RWPE2 (cell line): ENCODE measurements around the gene ERCC8.
"Not testable (repeated sequence)": the region's sequence is repeated elsewhere in the genome, so short reads cannot be mapped to it uniquely, and the experiment has no call there.

Experiments
- ATAC-seq: fragments of 200-7000 bp; cut with Tn5 transposase; 3 replicates; pipeline ENCODE4 v1.9.1; 2021; ENCODE audit warnings: low read depth
- DNase-seq: peaks from one replicate; pipeline ENCODE4 v3.0.0-alpha.2; 2020; ENCODE audit warnings: low spot score
- H3K27ac ChIP-seq: fragments of 450-650 bp; 2 replicates; pipeline ENCODE4 v1.5.1; 2017; ENCODE audit warnings: mild to moderate bottlenecking; ENCODE audit not compliant: poor library complexity, severe bottlenecking
- H3K27me3 ChIP-seq: fragments of 250-450 bp; sonication (Bioruptor Pico); 2 replicates; pipeline ENCODE4 v1.5.1; 2021; ENCODE audit warnings: mild to moderate bottlenecking, moderate library complexity; ENCODE audit not compliant: insufficient read depth, poor library complexity, severe bottlenecking
- H3K36me3 ChIP-seq: fragments of 250-450 bp; sonication (Bioruptor Pico); 2 replicates; pipeline ENCODE4 v1.5.1; 2020; ENCODE audit warnings: low read depth, mild to moderate bottlenecking, moderate library complexity
- H3K4me1 ChIP-seq: fragments of 250-450 bp; sonication (Bioruptor Pico); 2 replicates; pipeline ENCODE4 v1.5.1; 2021; ENCODE audit warnings: mild to moderate bottlenecking, moderate library complexity; ENCODE audit not compliant: insufficient read depth, poor library complexity, severe bottlenecking
- H3K4me3 ChIP-seq: fragments of 250-450 bp; sonication (Bioruptor Pico); 2 replicates; pipeline ENCODE4 v1.5.1; 2021; ENCODE audit warnings: mild to moderate bottlenecking, moderate library complexity; ENCODE audit not compliant: severe bottlenecking
- H3K9me3 ChIP-seq: fragments of 250-450 bp; sonication (Bioruptor Pico); 2 replicates; pipeline ENCODE4 v1.5.1; 2021; ENCODE audit warnings: mild to moderate bottlenecking, moderate library complexity; ENCODE audit not compliant: severe bottlenecking
- TF ChIP-seq, protein P1 (sequence below): fragments of 450-650 bp; IDR thresholded peaks from one replicate; pipeline ENCODE4 v1.5.1; 2017; ENCODE audit warnings: mild to moderate bottlenecking, moderate library complexity; ENCODE audit not compliant: poor library complexity, severe bottlenecking

ERCC8 gene

DNA sequence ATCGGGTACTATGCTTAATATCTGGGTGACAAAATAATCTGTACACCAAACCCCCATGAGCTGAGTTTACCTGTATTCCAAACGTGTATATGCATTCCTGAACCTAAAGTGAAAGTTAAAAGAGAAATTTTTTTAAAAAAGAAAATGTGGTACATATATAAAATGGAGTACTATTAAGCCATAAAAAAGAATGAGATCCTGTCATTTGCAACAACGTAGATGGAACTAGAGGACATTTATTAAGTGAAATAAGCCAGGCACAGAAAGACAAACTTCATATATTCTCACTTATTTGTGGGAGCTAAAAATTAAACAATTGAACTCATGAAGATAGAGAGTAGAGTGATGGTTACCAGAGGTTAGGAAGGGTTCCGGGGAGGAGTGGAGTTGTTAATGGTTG, 44.9 kb upstream of the ERCC8 start:
- no peak overlapping the region for H3K4me3 ChIP-seq
- TF ChIP-seq, protein P1, sequence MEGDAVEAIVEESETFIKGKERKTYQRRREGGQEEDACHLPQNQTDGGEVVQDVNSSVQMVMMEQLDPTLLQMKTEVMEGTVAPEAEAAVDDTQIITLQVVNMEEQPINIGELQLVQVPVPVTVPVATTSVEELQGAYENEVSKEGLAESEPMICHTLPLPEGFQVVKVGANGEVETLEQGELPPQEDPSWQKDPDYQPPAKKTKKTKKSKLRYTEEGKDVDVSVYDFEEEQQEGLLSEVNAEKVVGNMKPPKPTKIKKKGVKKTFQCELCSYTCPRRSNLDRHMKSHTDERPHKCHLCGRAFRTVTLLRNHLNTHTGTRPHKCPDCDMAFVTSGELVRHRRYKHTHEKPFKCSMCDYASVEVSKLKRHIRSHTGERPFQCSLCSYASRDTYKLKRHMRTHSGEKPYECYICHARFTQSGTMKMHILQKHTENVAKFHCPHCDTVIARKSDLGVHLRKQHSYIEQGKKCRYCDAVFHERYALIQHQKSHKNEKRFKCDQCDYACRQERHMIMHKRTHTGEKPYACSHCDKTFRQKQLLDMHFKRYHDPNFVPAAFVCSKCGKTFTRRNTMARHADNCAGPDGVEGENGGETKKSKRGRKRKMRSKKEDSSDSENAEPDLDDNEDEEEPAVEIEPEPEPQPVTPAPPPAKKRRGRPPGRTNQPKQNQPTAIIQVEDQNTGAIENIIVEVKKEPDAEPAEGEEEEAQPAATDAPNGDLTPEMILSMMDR: no peak
- no peak for ATAC-seq
- no peaks in the 10 kb centered on the region for H3K27me3 ChIP-seq
- no peaks in the 10 kb centered on the region for H3K4me1 ChIP-seq
- DNase-seq: no peak
- peaks cover 3% of the 10 kb centered on the region for H3K9me3 ChIP-seq
- H3K27ac ChIP-seq: no peak overlapping the region
- no peaks in the 10 kb centered on the region for H3K36me3 ChIP-seq

DNA sequence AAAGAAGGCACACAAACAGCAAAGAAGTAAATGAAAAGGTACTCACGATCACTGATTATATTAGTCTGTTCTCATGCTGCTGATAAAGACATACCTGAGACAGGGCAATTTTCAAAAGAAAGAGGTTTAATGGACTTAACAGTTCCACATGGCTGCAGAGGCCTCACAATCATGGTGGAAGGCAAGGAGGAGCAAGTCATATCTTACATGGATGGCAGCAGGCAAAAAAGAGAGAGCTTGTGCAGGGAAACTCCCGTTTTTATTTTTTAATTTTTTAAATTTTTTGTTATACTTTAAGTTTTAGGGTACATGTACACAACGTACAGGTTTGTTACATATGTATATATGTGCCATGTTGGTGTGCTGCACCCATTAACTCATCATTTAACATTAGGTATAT, 37.3 kb upstream of the ERCC8 start:
- not testable (repeated sequence) for ATAC-seq, DNase-seq, H3K9me3 ChIP-seq, H3K4me3 ChIP-seq, H3K4me1 ChIP-seq, H3K36me3 ChIP-seq, H3K27me3 ChIP-seq, H3K27ac ChIP-seq

DNA sequence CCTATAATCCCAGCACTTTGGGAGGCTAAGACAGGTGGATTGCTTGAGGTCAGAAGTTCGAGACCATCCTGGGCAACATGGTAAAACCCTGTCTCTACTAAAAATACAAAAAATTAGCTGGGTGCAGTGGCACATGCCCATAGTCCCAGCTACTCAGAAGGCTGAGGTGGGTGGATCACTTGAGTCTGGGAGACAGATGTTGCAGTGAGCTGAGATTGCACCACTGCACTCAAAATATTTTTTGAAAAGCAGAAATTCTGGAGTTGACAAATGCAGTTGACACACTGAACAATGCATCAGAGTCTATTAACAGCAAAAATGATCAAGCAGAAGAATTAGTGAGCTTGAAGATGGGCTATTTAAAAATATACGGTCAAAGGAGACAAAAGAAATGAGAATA, 35.6 kb upstream of the ERCC8 start:
- no peak for DNase-seq
- Histone ChIP-seq H3K27ac (no peak overlapping the region), H3K27me3 (no peaks in the 10 kb centered on the region), H3K9me3 (no peaks in the 10 kb centered on the region), H3K36me3 (no peaks in the 10 kb centered on the region), H3K4me1 (no peaks in the 10 kb centered on the region), H3K4me3 (no peak overlapping the region)
- TF ChIP-seq, protein P1: no peak
- no peak for ATAC-seq

DNA sequence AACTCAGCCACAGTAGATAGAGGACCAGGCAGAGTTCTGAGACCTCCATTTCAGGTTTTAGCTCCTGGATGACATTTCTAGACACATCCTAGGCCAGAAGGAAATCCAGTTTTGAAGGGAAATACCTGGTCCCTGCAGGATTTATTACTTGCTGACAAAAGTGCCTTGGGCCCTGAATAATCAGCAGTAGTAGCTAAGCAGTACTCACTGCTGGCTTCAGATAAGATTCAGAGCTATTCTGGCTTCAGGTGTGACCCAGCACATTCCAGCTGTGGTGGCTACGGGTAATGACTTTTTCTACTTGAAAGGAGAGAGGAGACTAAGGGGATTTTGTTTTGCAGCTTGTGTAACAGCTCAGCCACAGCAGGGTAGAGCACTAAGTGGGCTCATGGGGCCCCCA, 34.1 kb upstream of the ERCC8 start:
- ATAC-seq: no peak
- no peak overlapping the region for H3K4me3 ChIP-seq
- TF ChIP-seq, protein P1: no peak
- H3K27me3 ChIP-seq: no peaks in the 10 kb centered on the region
- H3K9me3 ChIP-seq: no peaks in the 10 kb centered on the region
- no peaks in the 10 kb centered on the region for H3K4me1 ChIP-seq
- H3K36me3 ChIP-seq: no peaks in the 10 kb centered on the region
- H3K27ac ChIP-seq: no peak overlapping the region
- DNase-seq: no peak

DNA sequence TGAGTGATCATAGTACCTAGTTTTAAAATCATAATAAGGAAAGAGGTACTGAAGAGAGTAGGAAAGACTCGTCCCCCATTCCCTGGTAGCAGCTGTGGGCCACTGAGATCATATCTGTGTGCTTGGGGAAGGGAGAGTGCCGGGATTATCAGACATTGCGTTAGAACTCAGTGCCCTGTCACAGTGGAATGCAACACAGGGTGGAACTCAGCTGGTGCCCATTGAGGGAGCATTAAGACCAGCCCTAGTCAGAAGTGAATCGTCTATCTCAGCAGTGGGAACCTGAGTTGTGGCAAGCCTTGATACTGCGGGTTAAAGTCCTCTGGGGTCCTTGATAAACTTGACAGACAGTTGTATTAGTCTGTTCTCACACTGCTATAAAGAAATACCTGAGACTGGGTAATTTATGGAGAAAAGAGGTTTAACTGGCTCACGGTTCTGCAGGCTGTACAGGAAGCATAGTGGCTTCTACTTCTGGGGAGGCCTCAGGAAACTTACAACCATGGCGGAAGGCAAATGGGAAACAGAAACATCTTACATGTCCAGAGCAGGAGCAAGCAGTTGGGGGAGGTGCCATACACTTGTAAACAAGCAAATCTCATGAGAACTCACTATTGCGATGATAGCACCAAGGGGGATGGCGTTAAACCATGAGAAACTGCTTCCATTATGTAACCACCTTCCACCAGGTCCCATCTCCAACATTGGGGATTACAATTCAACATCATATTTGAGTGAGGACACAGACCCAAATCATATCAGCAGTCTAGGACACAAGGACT, 33.3 kb upstream of the ERCC8 start:
- Histone ChIP-seq H3K4me1 (no peaks in the 10 kb centered on the region), H3K27me3 (no peaks in the 10 kb centered on the region), H3K27ac (no peak overlapping the region), H3K4me3 (no peak overlapping the region), H3K36me3 (no peaks in the 10 kb centered on the region), H3K9me3 (no peaks in the 10 kb centered on the region)
- ATAC-seq: no peak
- TF ChIP-seq, protein P1: no peak
- DNase-seq: no peak
